GM18867 (cell line): ENCODE data around the gene EFCAB6.
"Not testable (repeated sequence)": the region's sequence is repeated elsewhere in the genome, so short reads cannot be mapped to it uniquely, and the experiment has no call there.

Experiments used
- ATAC-seq: cut with Tn5 transposase; IDR thresholded peaks from one replicate; pipeline ENCODE4 v1.9.1; 2021; ENCODE audit warnings: mild to moderate bottlenecking, moderate library complexity; ENCODE audit not compliant: unreplicated experiment

EFCAB6 gene

DNA sequence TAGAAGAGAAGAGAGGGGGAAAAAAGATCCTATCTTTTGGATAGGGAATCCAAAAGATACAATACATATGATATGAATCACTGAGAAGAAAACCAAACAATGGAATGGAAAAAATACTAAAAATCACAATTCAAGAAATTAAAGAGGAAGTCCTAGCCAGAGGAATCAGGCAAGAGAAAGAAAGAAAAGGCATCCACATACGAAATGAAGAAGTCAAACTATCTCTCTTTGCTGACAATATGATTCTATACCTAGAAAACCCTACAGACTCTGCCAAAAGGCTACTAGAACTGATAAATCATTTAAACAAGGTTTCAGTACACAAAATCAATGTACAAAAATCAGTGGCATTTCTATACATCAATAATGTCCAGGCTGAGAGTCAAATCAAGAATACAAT, 91.4 kb downstream of the EFCAB6 start:
- no peak for ATAC-seq

DNA sequence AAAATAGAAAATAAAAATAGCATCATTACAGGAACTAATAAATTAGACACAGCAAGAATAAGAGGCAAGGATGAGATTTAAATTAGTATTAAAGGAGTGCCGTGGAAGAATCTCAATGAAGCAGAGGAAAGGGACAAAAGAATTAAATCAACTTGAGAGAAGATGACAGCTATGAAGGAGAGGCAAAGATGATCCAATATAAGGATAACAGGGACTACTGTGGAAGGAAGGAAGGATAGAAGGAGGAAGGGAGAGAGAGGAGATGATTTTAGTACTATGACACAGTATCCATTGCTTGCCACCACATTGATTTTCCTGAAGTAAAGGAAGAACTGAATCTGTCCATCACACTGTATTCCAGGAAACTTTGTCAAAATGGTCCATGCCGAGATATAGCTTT, 98.0 kb downstream of the EFCAB6 start:
- ATAC-seq = no peak

DNA sequence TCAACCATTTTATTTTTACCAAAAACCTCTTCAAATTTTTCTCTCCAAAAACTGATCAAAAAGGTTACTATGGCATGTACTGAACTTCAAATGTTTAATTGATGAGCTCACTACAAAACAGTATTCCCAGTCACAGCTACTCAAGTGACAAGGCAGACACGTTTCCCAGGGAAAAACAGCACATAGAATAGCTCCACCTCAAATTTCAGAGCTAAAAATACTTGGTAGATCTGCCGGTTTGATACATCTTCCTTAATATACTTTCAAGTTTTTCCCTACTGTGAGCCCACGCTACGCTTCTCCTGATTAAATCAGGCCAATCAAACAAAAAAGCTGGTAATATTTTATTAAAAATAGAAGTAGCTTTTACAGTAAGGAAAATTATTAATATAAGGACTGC, 100.4 kb downstream of the EFCAB6 start:
- ATAC-seq = no peak

DNA sequence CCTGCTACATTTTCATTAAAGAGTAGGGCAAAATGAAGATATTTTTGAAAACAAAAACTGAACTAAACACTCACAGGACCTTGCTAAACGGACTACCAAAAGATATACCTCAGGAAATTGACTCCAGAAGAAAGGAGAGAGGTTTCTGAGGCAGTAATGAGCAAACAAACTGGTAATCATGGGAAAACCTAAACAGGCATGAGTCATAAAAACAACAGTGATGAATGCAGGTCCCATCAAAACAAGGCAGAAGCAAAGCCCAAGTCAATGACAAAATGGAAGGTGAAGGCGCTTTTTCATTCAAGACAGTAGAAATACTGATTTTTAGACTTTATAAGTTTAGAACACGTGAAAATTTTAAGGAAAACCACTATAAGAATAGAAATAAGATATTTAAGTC, 104.5 kb downstream of the EFCAB6 start:
- ATAC-seq = no peak

DNA sequence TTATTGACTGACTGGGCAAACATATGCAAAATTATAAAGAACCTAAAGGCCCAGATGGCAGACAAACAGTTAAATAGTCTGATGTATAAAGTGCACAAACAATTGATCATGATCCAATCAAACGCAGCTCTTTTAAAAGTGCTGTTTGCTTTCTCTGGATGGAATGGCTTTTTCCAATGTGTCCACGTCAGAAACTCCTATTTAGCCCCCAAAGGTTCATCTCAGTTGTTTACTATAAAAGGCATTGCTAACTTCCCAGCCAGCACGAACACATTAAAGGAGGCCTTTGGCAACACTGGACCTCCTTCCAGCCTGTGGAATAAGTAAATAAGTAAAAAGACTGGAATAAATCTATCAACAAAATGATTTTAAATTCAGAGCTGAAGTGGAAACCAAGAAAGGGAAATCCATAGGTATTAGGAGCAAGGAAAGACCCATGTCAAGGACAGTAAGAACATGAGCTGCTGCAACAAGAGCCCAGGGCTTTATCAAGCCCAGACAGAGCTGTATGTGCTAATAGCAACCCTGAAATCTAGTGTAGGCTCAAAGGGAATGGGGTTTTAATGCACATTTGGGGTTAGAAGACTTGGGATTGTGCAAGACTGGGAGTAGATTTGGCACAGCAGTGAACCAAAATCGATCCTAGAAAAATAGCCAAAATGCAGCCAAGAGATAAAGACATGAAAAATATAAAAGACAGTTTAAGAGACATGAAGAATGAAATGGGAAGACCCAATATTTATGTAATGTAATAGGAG, 105.4 kb downstream of the EFCAB6 start:
- no peak for ATAC-seq

DNA sequence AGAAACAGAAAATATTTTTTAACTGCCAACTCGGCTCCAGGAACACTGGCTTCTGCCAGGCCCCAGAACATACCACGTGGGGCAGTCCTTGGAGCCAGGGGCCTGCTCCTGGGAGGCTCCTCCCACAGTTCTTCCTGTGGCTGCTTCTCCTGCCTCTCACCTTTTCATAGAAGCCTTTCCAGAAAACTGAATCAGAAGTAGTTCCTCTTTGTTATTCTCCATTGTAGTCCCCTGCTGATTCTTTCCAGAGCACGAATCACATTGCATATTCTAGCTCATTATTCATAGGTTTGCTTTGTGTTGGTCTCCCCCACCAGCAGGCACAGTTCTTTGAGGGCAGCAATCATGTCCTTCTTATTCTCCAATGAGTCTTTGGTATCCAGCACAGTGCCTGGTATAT, 106.0 kb downstream of the EFCAB6 start:
- no peak for ATAC-seq

DNA sequence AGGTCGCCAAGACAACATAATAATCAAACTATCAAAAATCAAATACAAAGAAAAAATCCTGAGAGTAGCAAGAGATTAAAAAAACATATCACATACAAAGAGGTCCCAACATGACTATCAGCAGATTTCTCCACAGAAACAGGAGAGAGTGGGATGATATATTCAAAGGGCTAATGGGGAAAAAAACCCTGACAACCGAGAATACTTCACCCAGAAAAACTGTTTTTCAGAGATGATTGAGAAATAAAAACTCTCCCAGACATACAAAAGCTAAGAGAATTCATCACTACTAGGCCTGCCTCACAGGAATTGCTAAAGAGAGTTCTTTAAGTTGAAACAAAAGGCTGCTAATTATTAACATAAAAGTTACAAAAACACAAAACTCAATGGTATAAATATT, 108.1 kb downstream of the EFCAB6 start:
- ATAC-seq = no peak

DNA sequence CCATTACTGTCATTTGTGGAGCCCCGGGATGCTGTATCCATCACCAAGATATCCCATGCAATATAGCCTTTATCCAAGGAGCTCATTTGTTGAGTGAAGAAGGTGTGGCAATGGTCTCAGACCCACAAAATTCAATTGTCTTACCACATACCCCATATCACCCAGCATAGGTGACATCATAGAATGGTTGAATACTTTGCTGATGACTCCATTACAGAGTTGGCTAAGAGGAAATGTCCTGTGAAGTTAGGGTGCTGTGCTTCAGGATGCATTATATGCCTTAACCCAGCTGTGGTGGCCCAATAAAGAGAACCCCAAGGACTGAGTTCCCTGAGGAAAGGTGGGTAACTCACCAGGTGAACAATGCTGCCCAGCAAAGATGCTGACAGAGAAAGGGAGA, 113.7 kb downstream of the EFCAB6 start:
- ATAC-seq = no peak

DNA sequence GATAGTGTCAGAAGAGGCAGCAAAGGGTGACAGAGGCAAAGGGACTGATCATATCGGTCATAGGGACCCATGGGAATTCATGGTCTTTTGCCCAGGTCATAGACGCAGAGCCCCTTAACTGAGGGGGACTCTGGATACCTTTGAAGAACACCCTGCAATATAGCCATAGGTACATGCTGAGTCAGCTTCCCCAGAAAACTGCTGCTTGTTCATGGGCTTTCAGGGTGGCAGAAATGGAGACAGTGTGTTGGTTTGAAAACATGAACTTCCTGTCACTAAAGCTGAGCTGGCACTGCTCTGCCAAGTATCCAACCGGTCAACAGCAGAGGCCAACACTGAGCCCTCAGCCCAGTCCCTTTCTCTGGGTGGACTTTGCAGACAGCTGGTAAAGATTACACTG, 114.2 kb downstream of the EFCAB6 start:
- ATAC-seq = no peak

DNA sequence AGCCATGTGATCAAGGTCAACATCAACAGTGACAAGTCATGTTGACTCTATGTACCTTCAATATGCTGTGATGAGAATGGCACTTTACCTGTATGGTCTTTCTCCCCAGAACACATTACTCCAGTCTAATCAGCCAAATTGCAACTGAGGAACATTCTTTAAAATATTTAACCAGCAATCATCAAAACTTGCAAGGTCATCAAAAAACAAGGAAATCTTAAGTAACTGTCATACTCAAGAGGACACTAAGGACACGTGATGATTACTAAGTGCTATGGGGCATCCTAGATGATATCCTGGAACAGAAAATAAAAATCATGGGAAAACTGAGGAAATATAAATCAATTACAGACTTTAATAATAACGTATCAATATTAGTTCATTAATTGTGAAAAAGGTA, 118.9 kb downstream of the EFCAB6 start:
- ATAC-seq = no peak

DNA sequence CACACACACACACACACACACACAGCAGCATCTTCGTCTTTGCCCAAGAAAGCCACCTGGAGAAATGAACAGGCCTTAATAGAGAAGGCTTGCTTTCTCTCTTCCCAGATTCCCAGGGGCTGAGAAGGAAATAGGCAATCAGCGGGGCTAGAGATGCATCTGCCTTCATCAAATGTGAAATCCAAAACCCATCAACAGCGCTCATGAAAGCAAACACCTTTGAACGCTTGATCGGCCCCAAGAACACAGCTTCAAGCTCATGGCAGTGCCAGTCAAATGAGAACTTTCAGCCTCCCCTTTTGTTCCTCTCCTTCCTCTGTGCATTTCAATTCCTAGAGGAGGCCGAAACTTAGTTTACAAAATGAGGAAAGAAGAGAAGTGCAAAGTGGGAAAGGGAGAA, 122.7 kb downstream of the EFCAB6 start:
- ATAC-seq = no peak

DNA sequence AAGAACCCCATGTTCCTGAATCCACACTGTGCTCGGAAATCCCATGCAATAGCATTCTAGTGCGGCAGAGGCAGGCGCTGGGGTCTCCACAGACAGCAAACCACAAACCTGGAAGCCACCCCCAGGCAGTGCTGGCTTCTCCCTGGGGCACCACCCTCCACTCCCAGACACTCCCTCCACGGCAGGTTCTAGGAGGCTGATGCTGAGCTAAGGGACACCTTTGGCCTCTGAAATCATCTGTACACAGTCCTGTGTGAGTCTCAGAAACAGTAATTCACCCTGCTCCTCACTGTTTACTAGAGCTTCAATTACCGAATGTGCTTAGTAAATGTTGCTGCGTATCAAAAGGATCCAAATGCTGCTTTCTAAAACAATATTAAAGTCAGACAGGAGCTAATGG, 129.3 kb downstream of the EFCAB6 start:
- no peak for ATAC-seq

DNA sequence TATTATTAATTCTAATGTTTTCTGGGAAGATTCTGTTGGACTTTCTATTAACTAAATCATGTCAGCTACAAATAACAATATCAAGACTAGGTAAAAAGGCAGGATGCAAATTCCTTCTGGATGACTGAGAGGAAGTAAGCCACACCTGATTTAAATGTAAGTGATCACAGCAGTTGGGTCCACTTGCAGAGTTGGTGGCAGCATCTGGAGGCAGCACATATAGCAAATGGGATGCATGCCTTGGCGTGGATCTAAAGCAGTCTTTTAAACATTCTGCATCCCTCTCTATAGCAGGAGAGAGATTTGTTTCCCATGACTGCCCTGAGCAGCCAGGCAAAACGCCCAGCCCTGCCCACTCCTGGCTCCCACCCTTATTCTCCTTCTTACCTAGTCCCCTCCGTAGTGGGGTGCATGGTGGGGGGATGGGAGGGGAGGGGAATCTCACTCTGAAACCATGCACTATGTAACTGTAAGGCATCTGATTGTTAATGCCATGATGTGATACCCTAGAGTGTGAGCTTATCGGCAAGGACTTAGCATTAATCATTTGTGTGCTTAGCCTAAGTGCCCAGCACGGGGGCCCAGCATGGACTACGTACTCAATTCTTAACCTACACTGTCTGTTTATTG, 130.3 kb downstream of the EFCAB6 start:
- no peak for ATAC-seq

DNA sequence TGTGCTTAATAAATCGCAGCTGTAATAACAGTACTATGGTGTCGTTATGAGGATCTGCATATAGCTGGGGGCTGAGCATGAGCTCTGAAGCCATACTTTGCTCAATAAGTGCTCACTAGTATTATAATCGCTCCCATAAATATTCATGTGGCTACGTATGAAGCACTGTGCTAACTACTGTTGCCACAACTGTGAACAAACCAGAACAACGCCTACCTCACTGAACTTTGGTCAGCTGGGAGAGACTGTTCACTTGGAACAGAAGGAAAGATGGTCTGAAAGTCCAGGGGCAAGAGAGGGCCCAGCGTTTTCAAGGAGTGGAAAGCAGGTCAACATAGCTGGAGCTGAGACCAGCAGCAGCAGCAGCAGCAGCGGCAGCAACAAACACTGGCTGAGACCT, 141.6 kb downstream of the EFCAB6 start:
- no peak for ATAC-seq

DNA sequence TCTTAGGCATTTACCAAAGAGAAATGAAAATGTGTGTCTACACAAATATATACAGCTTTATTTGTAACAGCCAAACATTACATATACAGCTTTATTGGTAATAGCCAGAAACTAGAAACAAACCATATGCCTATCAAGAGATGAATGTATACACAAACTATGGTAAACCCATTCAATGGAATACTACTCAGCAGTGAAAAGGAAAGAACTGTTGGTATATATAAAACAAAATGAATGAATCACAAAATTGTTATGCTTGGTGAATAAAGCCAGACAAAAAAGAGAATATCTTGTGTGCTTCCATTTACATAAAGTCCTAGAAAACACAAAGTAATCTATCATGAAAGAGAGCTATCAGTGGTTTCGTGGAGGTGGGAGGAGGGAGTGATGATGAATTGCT, 142.9 kb downstream of the EFCAB6 start:
- no peak for ATAC-seq

DNA sequence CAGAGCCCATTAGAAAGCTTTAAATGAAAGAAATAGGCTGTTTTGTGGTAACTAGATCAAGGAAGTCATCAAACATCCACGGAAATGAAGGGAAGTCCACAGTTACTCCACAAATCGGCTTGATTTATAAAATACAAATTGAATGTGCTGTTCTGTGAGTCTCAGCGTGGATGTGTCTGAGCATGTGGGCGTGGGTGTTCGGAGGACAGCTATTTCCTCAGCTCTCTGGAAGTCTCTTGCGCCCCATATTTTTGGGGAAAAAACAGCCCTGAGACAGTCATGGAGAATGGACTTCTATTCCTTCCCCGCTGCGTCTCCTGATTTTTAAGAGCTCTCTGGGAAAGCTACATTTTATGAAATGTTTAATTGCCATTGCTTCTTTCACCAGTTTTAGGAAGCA, 144.4 kb downstream of the EFCAB6 start:
- ATAC-seq = no peak

DNA sequence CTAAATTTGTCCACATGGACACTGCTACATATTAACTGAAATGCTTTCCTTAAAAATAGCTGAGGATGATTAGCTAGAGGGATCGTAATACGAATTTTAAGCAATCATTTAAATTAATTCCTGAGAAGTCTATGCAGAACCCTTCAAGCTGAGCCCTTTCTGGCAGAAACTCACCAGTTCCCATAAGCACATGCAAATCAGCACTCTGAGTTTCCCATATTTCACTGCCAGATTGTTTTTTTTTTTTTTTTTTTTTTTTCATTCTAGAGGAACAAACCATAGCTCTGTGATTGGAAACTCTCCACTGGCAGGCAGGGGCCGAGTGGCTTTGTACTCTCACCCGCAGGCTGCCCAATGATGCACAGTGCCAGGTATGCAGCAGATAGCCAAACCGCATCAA, 145.6 kb downstream of the EFCAB6 start:
- ATAC-seq = no peak

DNA sequence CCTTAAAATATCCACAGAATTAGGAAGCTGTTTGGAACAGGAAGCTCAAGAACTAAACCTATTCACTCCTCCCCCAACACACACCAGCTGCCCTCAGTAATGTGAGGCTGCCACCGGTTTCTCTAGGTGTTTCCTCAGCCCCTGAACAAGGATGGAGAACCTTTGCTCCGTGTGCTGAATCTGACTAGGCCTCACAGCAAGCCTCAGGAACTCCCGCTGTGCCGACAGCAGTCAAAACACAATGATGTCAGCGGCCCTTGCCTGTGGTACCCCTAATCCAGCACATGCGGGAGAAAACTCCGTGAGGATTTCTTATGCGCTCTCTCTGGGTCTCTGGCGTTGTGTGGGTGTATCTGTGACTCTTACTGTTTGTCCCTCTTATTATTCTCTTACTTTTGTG, 153.3 kb downstream of the EFCAB6 start:
- ATAC-seq = no peak

DNA sequence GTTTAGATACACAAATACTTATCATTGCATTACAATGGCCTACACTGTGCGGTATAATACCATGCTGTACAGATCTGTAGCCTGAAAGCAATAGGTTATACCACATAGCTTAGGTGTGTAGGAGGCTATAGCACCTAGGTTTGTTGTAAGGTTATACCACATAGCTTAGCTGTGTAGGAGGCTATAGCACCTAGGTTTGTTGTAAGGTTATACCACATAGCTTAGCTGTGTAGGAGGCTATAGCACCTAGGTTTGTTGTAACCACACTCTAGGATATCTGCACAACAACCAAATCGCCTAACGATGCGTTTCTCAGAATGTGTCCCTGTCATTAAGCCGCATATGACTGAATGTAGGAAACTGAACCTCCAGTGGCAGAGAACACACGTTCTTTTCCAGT, 155.5 kb downstream of the EFCAB6 start:
- ATAC-seq = not testable (repeated sequence)

DNA sequence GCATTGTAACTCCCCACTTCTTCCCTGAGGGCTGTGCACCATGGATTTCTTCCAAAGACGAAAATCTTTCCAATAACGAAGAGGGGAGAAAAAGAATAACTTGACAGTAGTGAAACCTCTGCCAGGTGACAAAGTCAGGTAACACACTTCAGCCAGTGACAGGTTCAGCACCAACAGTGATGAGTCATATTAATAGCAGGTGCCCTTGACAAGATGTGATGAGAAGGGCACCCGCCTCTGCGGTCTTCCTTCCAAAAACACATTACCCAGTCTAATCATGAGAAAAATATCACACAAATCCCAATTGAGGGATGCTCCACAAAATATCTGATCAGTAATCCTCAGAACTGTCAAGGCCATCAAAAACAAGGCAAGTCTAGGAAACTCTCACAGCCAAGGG, 157.8 kb downstream of the EFCAB6 start:
- no peak for ATAC-seq

DNA sequence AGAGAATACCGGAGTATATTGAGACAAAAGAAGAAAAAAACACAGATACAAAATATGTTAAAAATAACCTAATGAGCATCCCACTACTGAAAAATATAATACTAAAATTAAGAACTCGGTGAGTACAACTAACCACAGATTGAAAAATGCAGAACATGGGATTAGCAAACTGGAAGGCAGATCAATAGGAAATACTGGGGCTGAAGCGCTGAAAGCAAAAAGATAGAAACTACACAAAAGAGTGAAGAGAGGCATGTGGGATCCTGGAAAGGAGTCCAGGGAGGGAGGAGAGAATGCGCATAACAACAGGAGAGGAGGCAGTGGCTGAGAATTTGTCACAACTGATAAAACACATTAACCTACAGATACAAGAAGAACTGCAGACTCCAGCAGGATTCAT, 159.3 kb downstream of the EFCAB6 start:
- no peak for ATAC-seq

DNA sequence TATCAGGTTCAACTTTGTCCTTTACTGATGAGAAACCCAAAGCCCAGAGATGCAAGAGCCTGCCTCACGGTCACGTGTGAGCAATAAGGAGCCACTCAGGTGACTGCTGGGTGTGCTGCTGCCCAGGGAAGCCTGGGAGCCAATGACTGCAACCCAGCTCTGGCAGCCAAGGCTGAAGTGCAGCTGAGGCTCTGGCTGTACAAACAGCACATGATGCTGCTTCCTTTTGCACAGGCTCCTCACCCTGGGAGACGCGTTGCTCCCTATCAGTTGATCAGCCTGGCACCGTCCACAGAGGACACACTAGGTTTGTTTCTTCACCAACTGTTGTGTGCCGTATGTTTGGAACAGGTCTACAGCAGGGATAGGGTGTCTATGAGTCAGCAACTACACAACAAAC, 168.7 kb downstream of the EFCAB6 start:
- ATAC-seq = no peak
